ENCODE results near the gene B3GAT1.
"Not testable (repeated sequence)": the region's sequence is repeated elsewhere in the genome, so short reads cannot be mapped to it uniquely, and the experiment has no call there.

The B3GAT1 gene

GRCh38 chr11:134349802-134350355, 62.2 kb downstream of the B3GAT1 start:
- DNase-seq: no peak

- no peak for DNase-seq
These were observed 62.8 kb downstream of the B3GAT1 start for GRCh38 chr11:134349109-134349801.

DNA sequence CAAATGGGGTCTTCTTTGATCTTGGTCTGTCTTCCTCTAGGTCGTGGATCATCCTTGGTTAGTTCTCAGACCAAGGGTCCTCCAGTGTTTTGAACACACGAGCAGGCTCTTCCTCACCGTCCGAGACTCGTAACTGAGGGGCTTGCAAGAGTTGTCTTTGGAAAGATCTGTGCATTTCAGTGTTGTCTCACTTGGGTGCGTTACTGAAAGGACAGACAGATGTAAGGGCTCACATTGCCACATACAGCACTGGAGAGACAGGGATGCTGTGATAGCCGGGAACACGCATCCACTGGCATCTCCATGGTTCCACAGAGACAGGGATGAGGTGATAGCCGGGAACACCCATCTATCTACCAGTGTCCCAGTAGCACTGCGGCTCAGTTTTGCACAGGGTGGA, 64.6 kb downstream of the B3GAT1 start:
- DNase-seq: no peak

DNA sequence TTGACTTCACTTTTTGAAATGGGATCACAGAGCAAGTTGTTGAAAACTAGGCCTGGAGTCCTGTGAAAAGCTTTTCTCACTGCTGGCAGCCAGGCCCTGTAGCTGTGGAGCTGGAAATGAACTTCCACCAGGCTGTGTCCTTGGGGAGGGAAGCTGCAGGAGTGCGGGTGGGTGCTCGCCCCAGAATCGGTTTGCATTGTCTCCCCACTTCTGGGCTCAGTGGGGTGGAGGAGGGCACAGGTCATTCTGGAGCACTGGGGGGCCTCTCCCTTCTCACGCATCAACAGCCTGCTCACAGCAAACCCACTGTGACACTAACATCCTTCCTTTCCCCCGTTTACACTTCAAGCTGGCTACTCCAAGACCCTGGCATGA, 65.1 kb downstream of the B3GAT1 start:
- no peak for DNase-seq

DNA sequence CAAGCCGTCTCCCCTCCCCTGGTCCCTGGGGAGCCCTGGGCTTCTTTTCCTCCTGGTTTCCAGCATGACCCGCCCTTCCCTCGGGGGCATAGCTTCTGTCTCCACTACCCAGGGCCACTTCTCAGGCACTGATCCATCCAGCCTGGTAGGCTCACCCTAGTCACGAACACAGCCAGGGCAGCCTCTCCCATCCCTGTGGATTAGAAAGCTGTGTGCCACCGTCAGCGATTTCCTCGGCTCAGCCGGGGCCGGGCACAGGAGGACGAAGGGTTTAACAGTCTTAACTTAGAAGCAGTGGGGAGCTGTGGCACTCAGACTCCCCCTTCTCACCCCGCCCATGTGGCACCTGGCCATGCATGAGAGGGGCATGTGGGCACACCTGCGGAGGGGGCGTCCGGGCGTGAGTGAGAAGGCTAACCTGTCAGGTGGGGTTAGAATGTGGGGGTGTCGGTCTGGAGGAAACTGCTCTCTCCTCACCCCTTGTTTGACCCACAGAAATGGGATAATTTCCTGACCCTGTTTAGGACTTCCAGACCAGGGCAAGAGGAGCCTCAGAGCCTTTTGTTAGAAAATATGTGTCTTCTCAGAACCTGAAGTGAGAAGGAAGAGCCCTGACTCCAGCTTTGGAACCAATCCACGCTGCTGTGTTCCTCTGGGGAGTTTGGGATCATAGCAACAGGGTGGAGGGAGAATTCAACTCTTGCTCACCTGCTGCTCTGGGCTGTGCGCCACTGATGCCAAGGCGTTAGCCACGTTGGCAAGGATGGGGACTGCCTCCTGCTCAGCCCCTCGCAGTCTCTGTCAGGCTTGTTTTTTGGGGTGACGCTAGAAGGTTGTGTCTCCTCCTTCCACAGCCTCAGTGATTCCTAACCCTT, 65.7 kb downstream of the B3GAT1 start:
- DNase-seq: no peak

DNA sequence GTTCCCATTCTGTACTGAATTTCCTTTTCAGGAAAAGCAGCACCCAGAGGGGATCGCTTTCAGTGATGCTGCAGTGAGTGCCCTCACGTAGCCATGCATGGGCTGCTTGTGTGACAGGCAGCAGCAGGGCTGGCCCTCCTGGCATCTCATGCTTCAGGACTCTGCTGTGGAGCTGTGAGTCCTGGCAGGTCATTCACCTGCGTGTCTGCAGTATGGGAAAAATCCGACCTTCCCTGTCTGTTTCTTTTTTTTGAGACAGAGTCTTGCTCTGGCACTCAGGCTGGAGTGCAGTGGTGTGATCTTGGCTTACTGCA, 66.8 kb downstream of the B3GAT1 start:
- DNase-seq: no peak

DNA sequence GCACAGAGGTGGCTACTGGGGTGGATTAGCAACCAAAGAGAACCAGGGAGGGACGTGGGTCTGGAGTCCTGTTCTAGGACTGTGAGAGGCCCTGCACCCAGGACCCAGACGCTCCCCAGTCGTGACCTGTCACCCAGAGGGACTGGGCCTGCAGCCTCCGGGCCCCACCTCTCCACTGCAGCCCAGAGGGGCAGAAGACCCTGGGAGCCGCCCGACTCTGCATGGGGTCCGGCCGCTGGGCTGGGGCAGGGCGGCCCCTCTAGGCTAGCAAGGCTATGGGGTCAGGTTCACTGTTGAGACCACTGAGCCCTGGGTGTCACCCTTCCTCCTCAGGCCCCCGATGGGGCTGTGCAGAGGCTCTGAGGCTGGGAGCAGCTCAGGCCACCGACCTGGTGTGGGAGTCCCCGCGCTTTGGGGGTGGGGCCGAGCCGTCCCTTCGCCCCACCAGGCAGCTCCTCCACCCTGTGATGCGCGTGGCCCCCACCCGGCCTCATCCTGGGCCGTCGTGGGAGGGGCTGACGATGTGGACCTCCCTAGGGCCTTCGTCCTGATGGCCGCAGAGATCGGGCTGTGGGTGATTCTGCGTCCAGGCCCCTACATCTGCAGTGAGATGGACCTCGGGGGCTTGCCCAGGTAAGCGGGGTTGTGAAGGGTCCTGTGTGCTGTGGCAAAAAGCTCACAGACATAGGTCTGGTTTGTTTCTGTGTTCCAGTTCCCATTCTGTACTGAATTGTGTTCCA, 67.4 kb downstream of the B3GAT1 start:
- not testable (repeated sequence) for DNase-seq

DNA sequence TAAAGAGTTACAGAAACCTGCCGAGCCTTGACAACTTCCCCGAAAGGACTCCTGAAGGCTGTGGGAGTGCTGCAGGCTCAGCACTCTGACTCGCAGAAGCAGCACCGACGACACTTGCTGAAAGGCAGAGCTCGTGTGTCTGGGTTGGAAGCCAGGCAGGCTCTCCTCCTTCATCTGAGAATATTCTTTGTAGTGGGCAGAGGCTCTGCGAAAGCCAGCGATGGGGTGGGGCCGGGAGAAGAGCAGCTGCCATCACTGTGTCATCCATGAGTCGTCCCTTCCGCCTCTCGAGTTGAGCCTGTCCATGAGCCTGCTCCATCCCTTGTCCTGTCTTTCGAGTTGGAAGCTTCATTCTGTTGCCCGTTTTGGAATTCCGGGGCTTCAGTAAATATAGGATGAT, 68.4 kb downstream of the B3GAT1 start:
- no peak for DNase-seq

GRCh38 chr11:134342572-134343340, 69.3 kb downstream of the B3GAT1 start:
- no peak for DNase-seq

DNA sequence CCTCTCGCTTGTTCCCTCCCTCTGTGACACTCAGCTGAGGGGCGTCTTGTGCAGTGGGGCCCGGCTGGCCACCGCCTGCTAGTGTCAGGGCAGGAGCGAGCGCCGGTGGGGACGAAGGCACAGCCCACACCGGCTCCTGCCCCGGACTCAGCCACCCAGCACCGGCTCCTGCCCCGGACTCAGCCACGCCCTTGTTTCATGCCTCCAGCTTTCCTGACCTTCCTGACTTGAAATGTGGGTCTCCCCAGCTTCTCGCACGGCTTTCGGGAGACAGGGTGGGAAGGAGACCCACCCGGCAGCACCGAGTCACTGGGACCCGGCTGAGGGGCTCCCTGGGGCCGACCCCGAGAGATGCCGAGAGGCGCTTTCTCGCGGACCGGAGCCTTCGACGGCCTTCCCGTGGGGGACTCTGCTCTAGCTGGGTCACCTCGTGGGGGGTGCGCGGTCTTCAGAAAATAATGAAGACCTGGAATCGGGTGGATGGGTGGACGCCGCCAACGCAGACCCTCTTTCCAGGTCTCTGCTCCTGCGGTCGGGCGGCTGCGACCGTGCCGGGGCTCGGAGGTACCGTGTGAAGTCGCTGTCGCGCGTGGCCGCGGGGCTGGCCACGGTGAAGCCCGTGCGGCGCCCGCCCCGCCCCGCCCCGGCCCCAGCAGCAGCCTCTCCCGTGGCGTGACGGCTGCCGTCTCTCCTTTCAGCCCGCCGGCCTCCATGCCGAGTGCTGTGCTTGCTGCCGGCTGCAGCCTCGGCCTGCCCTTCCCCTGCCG, 70.1 kb downstream of the B3GAT1 start:
- DNase-seq: no peak

DNA sequence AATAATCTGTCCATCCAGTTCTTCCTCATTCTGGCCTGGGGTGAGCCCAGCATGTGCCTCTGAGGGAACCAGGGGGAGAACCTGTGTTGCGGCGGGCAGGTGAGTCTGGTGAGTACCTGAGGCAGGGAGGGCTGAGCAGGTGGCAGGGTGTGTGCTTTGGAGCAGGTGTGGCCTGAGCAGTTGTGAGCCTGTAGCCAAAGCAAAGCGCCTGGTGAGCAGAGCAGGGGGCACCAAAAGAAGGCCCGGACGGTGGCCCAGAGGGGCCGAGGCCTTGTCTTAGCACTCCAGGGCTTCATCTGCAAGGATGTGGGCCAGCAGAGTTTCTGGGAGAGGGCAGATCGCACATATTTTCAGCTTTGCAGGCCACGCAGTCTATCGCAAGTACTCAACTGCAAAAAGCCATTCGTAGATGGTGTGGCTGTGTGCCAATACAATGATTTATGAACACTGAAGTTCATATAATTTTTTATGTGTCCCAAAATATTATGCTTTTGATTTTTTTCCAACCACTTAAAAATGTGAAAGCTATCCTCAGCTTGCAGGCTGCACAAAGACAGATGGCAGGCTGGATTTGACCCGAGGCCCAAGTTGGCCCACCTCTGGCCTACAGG, 71.6 kb downstream of the B3GAT1 start:
- DNase-seq: no peak

DNA sequence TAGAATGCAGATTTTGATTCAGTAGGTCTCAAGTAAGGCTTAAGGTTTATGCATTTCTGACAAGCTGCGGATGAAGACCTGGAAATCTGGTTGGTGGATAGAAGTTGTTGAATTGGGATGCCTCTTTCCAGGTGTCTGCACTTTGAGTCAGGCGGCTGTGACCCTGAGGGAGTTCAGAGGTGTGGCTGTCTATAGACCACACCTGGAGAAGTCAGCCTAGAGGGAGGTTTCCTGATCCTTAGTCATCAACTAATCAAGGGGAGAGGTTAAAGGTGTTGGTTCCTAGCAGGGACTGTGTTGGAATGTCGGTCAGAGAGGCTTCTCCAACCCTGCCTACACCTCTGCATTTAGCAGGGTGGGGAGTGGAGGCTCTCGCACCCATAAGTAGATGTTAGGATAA, 72.3 kb downstream of the B3GAT1 start:
- DNase-seq: no peak

GRCh38 chr11:134338654-134339053, 73.4 kb downstream of the B3GAT1 start:
- no peak for DNase-seq

DNA sequence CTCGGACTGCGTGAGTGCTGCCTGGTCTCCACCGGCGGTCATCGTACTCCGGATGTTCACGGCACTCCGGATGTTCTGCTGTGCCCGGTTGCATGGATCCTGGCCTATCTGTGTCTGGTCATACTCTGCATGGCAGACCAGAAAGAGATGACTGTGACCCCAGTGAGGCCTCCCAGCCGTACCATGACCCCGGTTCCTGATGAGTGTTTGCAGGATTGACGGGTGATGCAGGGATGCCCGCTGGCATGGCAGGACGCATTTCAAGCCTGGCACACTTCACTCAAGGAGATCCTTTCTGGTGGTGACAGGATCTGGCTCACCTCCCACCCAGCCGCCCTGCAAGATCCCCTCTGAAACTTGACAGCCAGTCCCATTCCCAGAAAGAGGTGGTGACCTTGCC, 74.0 kb downstream of the B3GAT1 start:
- DNase-seq: no peak

- DNase-seq: no peak
These were observed 75.0 kb downstream of the B3GAT1 start for GRCh38 chr11:134337051-134337450.

DNA sequence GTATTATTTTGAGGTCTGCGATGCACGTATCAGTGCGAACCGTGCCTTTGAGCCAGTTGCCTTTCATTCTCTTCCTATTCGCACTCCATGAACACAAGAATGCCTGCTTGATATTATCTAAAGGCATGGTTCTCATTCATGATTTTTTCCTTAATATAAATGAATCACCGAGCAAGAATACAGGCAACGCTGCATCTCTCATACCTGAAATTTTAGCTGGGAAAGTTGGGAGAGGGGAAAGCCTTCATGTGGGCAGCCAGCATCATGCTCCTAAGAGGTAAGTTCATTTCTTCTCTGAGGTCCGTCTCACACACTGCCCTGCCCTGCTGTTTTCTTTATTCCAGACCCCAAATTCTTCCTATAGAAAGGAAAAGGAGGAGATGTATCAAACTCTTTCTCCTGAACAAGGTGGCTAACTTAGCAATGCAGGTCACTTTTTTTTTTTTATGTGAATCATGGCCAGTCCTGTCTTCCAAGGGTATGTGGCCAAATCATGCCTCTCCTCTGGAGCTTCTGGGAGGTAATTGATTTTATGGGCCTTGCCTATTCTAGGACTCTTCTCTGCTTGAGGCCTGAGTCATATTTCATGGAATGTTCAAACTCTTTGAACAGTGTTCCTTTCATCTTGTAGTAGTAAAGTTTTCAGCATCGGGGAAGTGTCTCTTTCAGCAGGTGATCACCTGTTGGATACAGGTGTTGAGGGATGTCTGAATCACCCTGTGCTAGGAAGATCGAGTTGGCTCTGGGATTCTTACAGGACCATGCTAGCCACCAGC, 77.1 kb downstream of the B3GAT1 start:
- DNase-seq: no peak

GRCh38 chr11:134333946-134334345, 78.1 kb downstream of the B3GAT1 start:
- DNase-seq: no peak

GRCh38 chr11:134333312-134333711, 78.7 kb downstream of the B3GAT1 start:
- no peak for DNase-seq

GRCh38 chr11:134332782-134333181, 79.3 kb downstream of the B3GAT1 start:
- DNase-seq: no peak

DNA sequence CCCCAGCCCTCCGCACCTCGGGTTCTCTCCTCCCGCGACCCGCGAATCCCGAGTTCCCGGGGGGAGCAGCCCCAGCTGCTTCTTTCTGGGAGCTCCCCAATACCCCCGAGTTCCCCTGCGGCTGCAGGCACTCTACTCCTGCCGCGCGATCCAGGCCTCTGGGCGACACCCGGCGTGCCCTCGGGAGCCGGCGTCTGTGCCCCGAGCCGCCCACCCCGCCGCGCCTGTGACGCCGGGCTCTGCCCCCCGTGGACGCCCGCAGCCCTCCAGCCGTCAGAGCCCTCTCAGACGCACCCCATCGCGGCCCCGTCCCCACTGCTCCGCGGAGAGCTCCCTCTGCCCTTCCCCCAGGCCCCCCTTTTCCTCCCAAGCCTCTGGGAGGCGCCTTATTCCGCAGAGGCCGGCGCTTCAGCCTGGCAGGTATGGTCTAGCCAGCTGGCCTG, 79.8 kb downstream of the B3GAT1 start:
- DNase-seq: no peak
